IPS DF 19.7 (cell line): Measurements from ENCODE around the gene GLCE.

Experiments
- DNase-seq: peaks from one replicate; pipeline ENCODE4 v3.0.0-alpha.2; 2013; ENCODE audit warnings: low read depth, low spot score

Gene GLCE

GRCh38 chr15:69160141-69160993, at the start of gene GLCE:
TSS of gene GLCE (plus strand) at chr15:69160635. CDS start at chr15:69255807, 95,172 bp downstream.
- peak; percentile 93 for DNase-seq

GRCh38 chr15:69114331-69114928, 46.0 kb upstream of the GLCE start:
- no peak for DNase-seq

DNA sequence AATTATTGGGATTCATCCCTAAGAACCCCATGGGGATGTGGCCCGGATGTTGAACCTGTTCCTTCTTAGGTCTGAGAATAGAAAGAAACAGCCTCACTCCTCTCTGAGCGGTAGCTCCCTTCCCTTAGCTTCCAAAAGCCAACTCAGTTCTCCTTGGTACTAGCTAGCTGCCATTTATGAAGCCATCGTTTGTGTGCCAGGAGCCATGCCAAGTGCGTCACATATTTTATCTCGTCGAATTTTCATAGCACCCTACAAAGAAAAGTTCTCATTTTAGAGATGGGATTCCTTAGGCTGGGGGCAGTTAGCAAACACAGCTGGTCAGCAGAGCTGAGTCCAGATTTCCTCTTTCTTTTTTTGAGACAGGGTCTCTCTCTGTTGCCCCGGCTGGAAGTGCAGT, 45.4 kb upstream of the GLCE start:
- DNase-seq, result no peak

DNA sequence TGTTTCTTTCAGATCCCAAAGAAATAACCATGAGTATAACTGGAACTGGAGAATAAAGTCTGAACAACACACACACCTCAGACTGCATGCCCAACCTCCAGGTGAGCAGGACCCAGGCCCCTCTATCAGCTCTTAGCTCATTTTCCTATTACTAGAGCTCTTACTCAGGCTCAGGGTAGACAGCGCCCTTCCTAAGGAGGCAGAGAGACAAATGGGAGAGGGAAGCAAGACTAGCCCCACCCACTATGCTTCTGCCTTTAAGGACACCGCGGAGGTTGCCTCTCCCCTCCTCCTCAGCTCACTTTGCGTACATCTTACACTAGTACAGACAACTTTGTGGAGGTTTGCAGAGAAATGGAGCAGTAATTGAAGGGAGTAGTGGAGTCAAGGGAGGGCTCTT, 44.0 kb upstream of the GLCE start:
- no peak for DNase-seq

DNA sequence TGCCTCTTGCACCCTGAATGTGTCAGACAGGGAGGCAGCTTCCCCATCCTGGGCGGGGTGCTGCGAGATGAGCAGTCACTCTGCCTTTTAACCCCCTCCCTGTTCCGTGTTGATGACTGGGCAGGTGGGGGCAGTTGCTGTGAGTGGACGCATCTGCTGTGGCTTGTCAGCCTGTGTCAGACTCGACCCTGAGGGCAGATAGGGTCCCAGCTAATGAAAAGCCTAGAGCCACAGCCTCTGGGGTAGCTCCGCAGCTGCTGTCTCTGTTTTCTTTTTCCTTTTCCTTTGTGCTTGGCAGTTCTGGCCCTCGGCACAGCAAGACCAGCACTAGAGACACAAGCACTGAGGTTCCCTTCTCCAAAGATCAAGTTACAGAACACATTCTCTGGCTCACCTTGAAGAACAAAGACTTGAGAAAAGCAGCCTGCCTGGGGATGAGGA, 43.0 kb upstream of the GLCE start:
- peak; percentile 70 for DNase-seq

DNA sequence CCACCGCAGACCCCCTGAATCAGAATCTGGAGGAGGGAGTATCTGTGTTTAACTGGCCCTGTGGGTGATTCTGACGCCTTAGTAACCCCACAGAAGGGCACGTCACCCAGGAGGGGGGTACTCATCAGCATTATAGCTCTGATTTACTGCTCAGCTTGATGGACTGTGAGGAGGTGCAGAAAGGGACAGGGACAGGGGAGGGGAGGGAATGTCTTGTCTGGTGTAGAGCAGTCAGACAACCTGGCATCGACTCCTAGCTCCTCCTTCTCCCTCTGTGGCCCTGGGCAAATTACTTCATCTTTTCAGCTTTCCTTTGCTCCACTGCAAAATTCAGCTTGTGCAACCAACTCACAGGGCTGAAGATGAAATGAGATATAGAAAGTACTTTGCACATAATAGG, 42.3 kb upstream of the GLCE start:
- no peak for DNase-seq

GRCh38 chr15:69119001-69119400, 41.4 kb upstream of the GLCE start:
- DNase-seq, result no peak

- DNase-seq, result no peak
These were observed 40.6 kb upstream of the GLCE start for GRCh38 chr15:69119683-69120395.

GRCh38 chr15:69120732-69121131, 39.7 kb upstream of the GLCE start:
- no peak for DNase-seq

GRCh38 chr15:69121198-69121828, 39.1 kb upstream of the GLCE start:
- no peak for DNase-seq

GRCh38 chr15:69125236-69125635, 35.2 kb upstream of the GLCE start:
- DNase-seq, result no peak

- DNase-seq, result no peak
These were observed 34.4 kb upstream of the GLCE start for GRCh38 chr15:69126054-69126469.

GRCh38 chr15:69127306-69127705, 33.1 kb upstream of the GLCE start:
- DNase-seq, result no peak

GRCh38 chr15:69128667-69129311, 31.6 kb upstream of the GLCE start:
- no peak for DNase-seq

GRCh38 chr15:69131362-69132220, 28.8 kb upstream of the GLCE start:
- no peak for DNase-seq

DNA sequence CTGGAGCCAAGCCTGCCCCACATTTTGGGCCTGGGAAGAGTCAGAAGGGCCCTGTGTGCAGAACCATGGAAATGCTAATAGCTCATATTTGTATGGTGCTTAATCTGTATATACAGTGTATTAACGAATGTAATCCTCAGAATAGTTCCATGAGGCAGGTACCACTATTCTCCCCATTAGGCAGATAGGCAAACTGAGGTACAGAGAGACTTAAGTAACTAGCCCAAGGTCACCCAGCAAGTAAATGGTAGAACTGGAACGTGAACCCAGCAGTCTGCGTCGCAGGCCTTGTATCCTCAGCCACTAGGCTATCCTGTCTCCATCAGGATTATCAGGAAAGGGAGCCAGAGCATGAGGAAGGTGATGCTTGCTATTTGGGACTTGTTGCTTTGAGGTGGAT, 28.0 kb upstream of the GLCE start:
- DNase-seq, result no peak

GRCh38 chr15:69132977-69133861, 27.2 kb upstream of the GLCE start:
- no peak for DNase-seq

DNA sequence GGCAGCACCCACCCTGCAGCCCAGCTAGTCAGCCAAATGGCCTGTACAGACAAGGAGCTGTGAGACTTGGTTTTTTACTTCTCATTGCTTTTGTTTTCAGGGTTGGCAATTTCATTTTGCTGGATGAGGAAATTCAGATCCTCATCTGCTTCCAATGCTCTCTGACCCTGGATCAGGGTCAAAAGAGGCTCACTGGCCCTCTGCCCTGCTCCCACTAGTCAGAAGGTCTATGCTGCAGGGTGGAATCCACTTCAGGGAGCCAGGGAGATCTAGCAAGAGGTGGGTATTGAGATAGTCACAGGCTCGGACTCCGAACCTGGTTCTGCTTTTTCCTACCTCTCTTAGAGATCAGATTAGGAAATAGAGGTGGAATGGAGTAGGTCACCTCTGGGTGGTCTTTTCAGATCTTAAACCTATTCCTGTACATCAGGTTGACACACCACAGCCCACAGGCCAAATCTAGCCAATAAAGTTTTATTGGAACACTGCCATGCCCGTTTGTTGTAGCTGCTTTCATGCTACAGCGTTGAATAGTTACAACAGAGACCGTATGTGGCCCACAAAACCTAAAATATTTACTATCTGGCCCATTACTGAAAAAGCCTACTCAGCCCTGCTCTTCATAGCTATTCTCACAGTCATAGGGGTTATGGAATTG, 26.4 kb upstream of the GLCE start:
- DNase-seq, result no peak

DNA sequence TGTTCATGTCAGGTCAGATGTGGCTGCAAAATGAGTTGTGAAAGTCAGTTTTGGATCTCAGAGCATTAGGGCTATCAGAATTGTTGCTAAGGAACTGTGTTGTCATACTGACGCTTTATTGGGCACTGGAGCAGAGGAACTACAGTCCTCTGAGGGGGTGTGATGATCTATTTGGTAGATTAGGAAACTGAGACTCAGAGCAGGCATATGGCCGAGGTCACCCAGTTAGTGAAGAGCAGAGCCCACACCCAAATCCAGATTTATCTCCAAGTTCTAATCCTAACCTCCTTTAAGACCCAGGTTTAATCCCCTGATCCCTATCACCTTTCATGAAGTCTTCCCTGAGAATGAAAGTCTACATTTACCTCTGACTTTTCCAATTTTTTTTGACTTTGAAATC, 25.6 kb upstream of the GLCE start:
- DNase-seq, result no peak
